ENCODE data around the gene NEURL1B. TPM values are rescaled to one million over a fixed set of nuclear protein-coding genes. Genes with fewer than 3 reads are reported as not detected.
A peak's percentile ranks its signal among the peaks of the same experiment; 100 is the strongest.
"Not testable (repeated sequence)": the region's sequence is repeated elsewhere in the genome, so short reads cannot be mapped to it uniquely, and the experiment has no call there.

The NEURL1B gene
- total and polyA plus RNA-seq, 4 donors: 1.9 to 65.8 (median 24.8) TPM

GRCh38 chr5:172701291-172701656 lies 60.2 kb downstream of the NEURL1B start:
- ATAC-seq (ENCODE audit: low FRiP score): no peak
- H3K9me3 ChIP-seq (ENCODE audit: control insufficient read depth, low read length): no peaks in the 10 kb centered on the region
- 82 to 86% methylated on average over 5 of the region's 5 CpGs for WGBS, 2 donors
- no peak overlapping the region for H3K27ac ChIP-seq (ENCODE audit: low read depth in 1 of 2, low read length in 2 of 2)
- no peak for DNase-seq
- no peaks in the 10 kb centered on the region for H3K4me1 ChIP-seq (ENCODE audit: control insufficient read depth in 1 of 2, insufficient read depth in 2 of 2, low read length in 2 of 2)
- H3K4me3 ChIP-seq (ENCODE audit: low read length in 2 of 2): no peak overlapping the region
- H3K27me3 ChIP-seq (ENCODE audit: control insufficient read depth in 1 of 2, insufficient read depth in 2 of 2, low read length in 1 of 2): no peaks in the 10 kb centered on the region
- no peaks in the 10 kb centered on the region for H3K36me3 ChIP-seq (ENCODE audit: control insufficient read depth in 1 of 2, insufficient read depth in 2 of 2, low read length in 1 of 2)
- intact Hi-C loops (cut with DNase I): loop anchor here in 1 of 2 donors (10.0 kb wide), 1 partner anchor 584 kb away; no protein-coding TSS in a partner anchor

GRCh38 chr5:172703952-172704351 lies 62.9 kb downstream of the NEURL1B start:
- no peak overlapping the region for H3K27ac ChIP-seq (ENCODE audit: low read depth in 1 of 2, low read length in 2 of 2)
- intact Hi-C loops (cut with DNase I): loop anchor here in 1 of 2 donors (10.0 kb wide), 1 partner anchor 581 kb away; no protein-coding TSS in a partner anchor
- no peaks in the 10 kb centered on the region for H3K36me3 ChIP-seq (ENCODE audit: control insufficient read depth in 1 of 2, insufficient read depth in 2 of 2, low read length in 1 of 2)
- H3K4me3 ChIP-seq (ENCODE audit: low read length in 2 of 2): no peak overlapping the region
- ATAC-seq (ENCODE audit: low FRiP score): no peak
- DNase-seq: no peak
- no peaks in the 10 kb centered on the region for H3K9me3 ChIP-seq (ENCODE audit: control insufficient read depth, low read length)
- no peaks in the 10 kb centered on the region for H3K27me3 ChIP-seq (ENCODE audit: control insufficient read depth in 1 of 2, insufficient read depth in 2 of 2, low read length in 1 of 2)
- no peaks in the 10 kb centered on the region for H3K4me1 ChIP-seq (ENCODE audit: control insufficient read depth in 1 of 2, insufficient read depth in 2 of 2, low read length in 2 of 2)
- 90 to 94% methylated on average over 7 of the region's 7 CpGs for WGBS, 2 donors

- intact Hi-C loops (cut with DNase I): loop anchor here in 1 of 2 donors (10.0 kb wide), 1 partner anchor 579 kb away; no protein-coding TSS in a partner anchor
- Histone ChIP-seq H3K4me1 (ENCODE audit: control insufficient read depth in 1 of 2, insufficient read depth in 2 of 2, low read length in 2 of 2) (no peaks in the 10 kb centered on the region), H3K27me3 (ENCODE audit: control insufficient read depth in 1 of 2, insufficient read depth in 2 of 2, low read length in 1 of 2) (no peaks in the 10 kb centered on the region), H3K27ac (ENCODE audit: low read depth in 1 of 2, low read length in 2 of 2) (no peak overlapping the region), H3K4me3 (ENCODE audit: low read length in 2 of 2) (no peak overlapping the region), H3K9me3 (ENCODE audit: control insufficient read depth, low read length) (no peaks in the 10 kb centered on the region), H3K36me3 (ENCODE audit: control insufficient read depth in 1 of 2, insufficient read depth in 2 of 2, low read length in 1 of 2) (no peaks in the 10 kb centered on the region)
- no peak for ATAC-seq (ENCODE audit: low FRiP score)
- DNase-seq: no peak
These were observed 64.6 kb downstream of the NEURL1B start for GRCh38 chr5:172705576-172706084.

- no peak overlapping the region for H3K27ac ChIP-seq (ENCODE audit: low read depth in 1 of 2, low read length in 2 of 2)
- no peaks in the 10 kb centered on the region for H3K9me3 ChIP-seq (ENCODE audit: control insufficient read depth, low read length)
- peak in 1 of 2 donors; percentile 56 for DNase-seq
- no peaks in the 10 kb centered on the region for H3K4me1 ChIP-seq (ENCODE audit: control insufficient read depth in 1 of 2, insufficient read depth in 2 of 2, low read length in 2 of 2)
- H3K36me3 ChIP-seq (ENCODE audit: control insufficient read depth in 1 of 2, insufficient read depth in 2 of 2, low read length in 1 of 2): no peaks in the 10 kb centered on the region
- WGBS, 2 donors: 78 to 83% methylated on average over 4 of the region's 4 CpGs
- intact Hi-C loops (cut with DNase I): loop anchor here in 1 of 2 donors (10.0 kb wide), 1 partner anchor 578 kb away; no protein-coding TSS in a partner anchor
- no peak for ATAC-seq (ENCODE audit: low FRiP score)
- H3K4me3 ChIP-seq (ENCODE audit: low read length in 2 of 2): no peak overlapping the region
- H3K27me3 ChIP-seq (ENCODE audit: control insufficient read depth in 1 of 2, insufficient read depth in 2 of 2, low read length in 1 of 2): no peaks in the 10 kb centered on the region
These were observed 65.7 kb downstream of the NEURL1B start for GRCh38 chr5:172706796-172707195.

GRCh38 chr5:172707285-172708182 lies 66.5 kb downstream of the NEURL1B start:
- ATAC-seq (ENCODE audit: low FRiP score): no peak
- H3K9me3 ChIP-seq (ENCODE audit: control insufficient read depth, low read length): no peaks in the 10 kb centered on the region
- intact Hi-C loops (cut with DNase I): loop anchor here in 1 of 2 donors (10.0 kb wide), 1 partner anchor 577 kb away; no protein-coding TSS in a partner anchor

GRCh38 chr5:172708183-172708505 lies 67.1 kb downstream of the NEURL1B start:
- DNase-seq (peak in 1 of 2 donors; percentile 32), ATAC-seq (ENCODE audit: low FRiP score) (no peak)
- Histone ChIP-seq H3K27ac (ENCODE audit: low read depth in 1 of 2, low read length in 2 of 2) (no peak overlapping the region), H3K9me3 (ENCODE audit: control insufficient read depth, low read length) (no peaks in the 10 kb centered on the region), H3K27me3 (ENCODE audit: control insufficient read depth in 1 of 2, insufficient read depth in 2 of 2, low read length in 1 of 2) (no peaks in the 10 kb centered on the region), H3K36me3 (ENCODE audit: control insufficient read depth in 1 of 2, insufficient read depth in 2 of 2, low read length in 1 of 2) (no peaks in the 10 kb centered on the region), H3K4me1 (ENCODE audit: control insufficient read depth in 1 of 2, insufficient read depth in 2 of 2, low read length in 2 of 2) (peaks cover 0 to under 1% of the 10 kb centered on the region in 2 donors), H3K4me3 (ENCODE audit: low read length in 2 of 2) (no peak overlapping the region)
- intact Hi-C loops (cut with DNase I): loop anchor here in 1 of 2 donors (10.0 kb wide), 1 partner anchor 577 kb away; no protein-coding TSS in a partner anchor
- 86 to 90% methylated on average over 8 of the region's 8 CpGs for WGBS, 2 donors

More at GRCh38 chr5:172707285-172708182, 66.5 kb downstream of the NEURL1B start:
- WGBS, 2 donors: 62 to 67% methylated on average over 18 of the region's 18 CpGs
- no peaks in the 10 kb centered on the region for H3K4me1 ChIP-seq (ENCODE audit: control insufficient read depth in 1 of 2, insufficient read depth in 2 of 2, low read length in 2 of 2)
- no peak overlapping the region for H3K4me3 ChIP-seq (ENCODE audit: low read length in 2 of 2)
- no peaks in the 10 kb centered on the region for H3K27me3 ChIP-seq (ENCODE audit: control insufficient read depth in 1 of 2, insufficient read depth in 2 of 2, low read length in 1 of 2)
- no peak overlapping the region for H3K27ac ChIP-seq (ENCODE audit: low read depth in 1 of 2, low read length in 2 of 2)
- DNase-seq: peak; percentile 49 to 80
- H3K36me3 ChIP-seq (ENCODE audit: control insufficient read depth in 1 of 2, insufficient read depth in 2 of 2, low read length in 1 of 2): no peaks in the 10 kb centered on the region

GRCh38 chr5:172710676-172711075 lies 69.6 kb downstream of the NEURL1B start:
- H3K36me3 ChIP-seq (ENCODE audit: control insufficient read depth in 1 of 2, insufficient read depth in 2 of 2, low read length in 1 of 2): no peaks in the 10 kb centered on the region
- no peak for ATAC-seq (ENCODE audit: low FRiP score)
- H3K27me3 ChIP-seq (ENCODE audit: control insufficient read depth in 1 of 2, insufficient read depth in 2 of 2, low read length in 1 of 2): no peaks in the 10 kb centered on the region
- no peak for DNase-seq
- no peak overlapping the region for H3K27ac ChIP-seq (ENCODE audit: low read depth in 1 of 2, low read length in 2 of 2)
- no peaks in the 10 kb centered on the region for H3K9me3 ChIP-seq (ENCODE audit: control insufficient read depth, low read length)
- intact Hi-C loops (cut with DNase I): loop anchor here in 1 of 2 donors (5.0 to 10.0 kb wide), 4 partner anchors 247 to 574 kb away; partner anchors contain the start of genes BNIP1 and RPL26L1
- WGBS, 2 donors: 67 to 69% methylated on average over 4 of the region's 4 CpGs
- peaks cover 0 to 2% of the 10 kb centered on the region in 2 donors for H3K4me1 ChIP-seq (ENCODE audit: control insufficient read depth in 1 of 2, insufficient read depth in 2 of 2, low read length in 2 of 2)
- H3K4me3 ChIP-seq (ENCODE audit: low read length in 2 of 2): no peak overlapping the region

GRCh38 chr5:172711321-172711861 lies 70.3 kb downstream of the NEURL1B start:
- not testable (repeated sequence) for ATAC-seq (ENCODE audit: low FRiP score); H3K4me1 ChIP-seq (ENCODE audit: control insufficient read depth in 1 of 2, insufficient read depth in 2 of 2, low read length in 2 of 2); H3K9me3 ChIP-seq (ENCODE audit: control insufficient read depth, low read length); H3K27ac ChIP-seq (ENCODE audit: low read depth in 1 of 2, low read length in 2 of 2); H3K36me3 ChIP-seq (ENCODE audit: control insufficient read depth in 1 of 2, insufficient read depth in 2 of 2, low read length in 1 of 2); H3K4me3 ChIP-seq (ENCODE audit: low read length in 2 of 2); H3K27me3 ChIP-seq (ENCODE audit: control insufficient read depth in 1 of 2, insufficient read depth in 2 of 2, low read length in 1 of 2)
- WGBS, 2 donors: 72 to 77% methylated on average over 12 of the region's 12 CpGs
- intact Hi-C loops (cut with DNase I): loop anchor here in 1 of 2 donors (5.0 to 10.0 kb wide), 4 partner anchors 246 to 573 kb away; partner anchors contain the start of genes BNIP1 and RPL26L1
- peak; percentile 37 to 43 for DNase-seq
